Liver (tissue), 9 donors: Measurements from ENCODE around the gene DBH. TPM values are rescaled to one million over a fixed set of nuclear protein-coding genes. Genes with fewer than 3 reads are reported as not detected.

Experiments
- DNase-seq: peaks from one replicate; pipeline ENCODE4 v3.0.0-alpha.2; 2017; ENCODE audit warnings: low spot score
- H3K27ac ChIP-seq, 2 donors: one replicate each; pipeline ENCODE4 v1.7.0; 2013; ENCODE audit warnings: inconsistent platforms in 2 of 2, low read length in 2 of 2, control low read depth in 1 of 2, low read depth in 1 of 2, mild to moderate bottlenecking in 1 of 2
- H3K27me3 ChIP-seq, 4 donors: one replicate each; pipeline versions ENCODE4 v1.6.1 to v1.7.0; 2013; ENCODE audit warnings: low read length in 3 of 4, inconsistent platforms in 1 of 4, mild to moderate bottlenecking in 1 of 4, moderate library complexity in 1 of 4; ENCODE audit not compliant: control insufficient read depth in 4 of 4, insufficient read depth in 4 of 4
- H3K36me3 ChIP-seq, 4 donors: one replicate each; pipeline versions ENCODE4 v1.6.1 to v1.7.0; 2013; ENCODE audit warnings: low read length in 3 of 4, mild to moderate bottlenecking in 3 of 4, low read depth in 1 of 4, moderate library complexity in 1 of 4; ENCODE audit not compliant: control insufficient read depth in 4 of 4, insufficient read depth in 3 of 4
- H3K4me1 ChIP-seq, 4 donors: one replicate each; pipeline versions ENCODE4 v1.6.1 to v1.7.0; 2013; ENCODE audit warnings: low read length in 3 of 4, mild to moderate bottlenecking in 3 of 4, moderate library complexity in 1 of 4; ENCODE audit not compliant: control insufficient read depth in 4 of 4, insufficient read depth in 4 of 4
- H3K4me3 ChIP-seq, 3 donors: one replicate each; pipeline versions ENCODE4 v1.6.1 to v1.7.0; 2013; ENCODE audit warnings: low read length in 3 of 3, control low read depth in 1 of 3, low read depth in 1 of 3, mild to moderate bottlenecking in 1 of 3
- H3K9ac ChIP-seq, 2 donors: one replicate each; pipeline ENCODE4 v1.7.0; 2013; ENCODE audit warnings: low read length in 2 of 2, mild to moderate bottlenecking in 2 of 2, moderate library complexity in 2 of 2, control low read depth in 1 of 2, low read depth in 1 of 2
- H3K9me3 ChIP-seq, 4 donors: one replicate each; pipeline versions ENCODE4 v1.6.1 to v1.7.0; 2013; ENCODE audit warnings: low read length in 3 of 4; ENCODE audit not compliant: control insufficient read depth in 4 of 4
- FOXA1 ChIP-seq: IDR thresholded peaks from 2 replicates; pipeline ENCODE4 v1.6.1; 2016; ENCODE audit warnings: antibody characterized with exemption
- FOXA2 ChIP-seq: IDR thresholded peaks from 2 replicates; pipeline ENCODE4 v1.6.1; 2016; ENCODE audit warnings: antibody characterized with exemption
- HNF4A ChIP-seq, 2 donors: conservative IDR thresholded peaks; 2 replicates each; pipeline ENCODE4 v1.6.1; 2016; ENCODE audit warnings: antibody characterized with exemption in 2 of 2, mild to moderate bottlenecking in 2 of 2
- RAD21 ChIP-seq, 2 donors: IDR thresholded peaks; 2 replicates each; pipeline ENCODE4 v1.6.1; 2016; ENCODE audit warnings: antibody characterized with exemption in 2 of 2, mild to moderate bottlenecking in 2 of 2
- REST ChIP-seq: IDR thresholded peaks from 2 replicates; pipeline ENCODE4 v1.6.1; 2016; ENCODE audit warnings: antibody characterized with exemption, mild to moderate bottlenecking
- RXRA ChIP-seq, 2 donors: IDR thresholded peaks; 2 replicates each; pipeline ENCODE4 v1.6.1; 2017 to 2018; ENCODE audit warnings: antibody characterized with exemption in 2 of 2, mild to moderate bottlenecking in 1 of 2
- SP1 ChIP-seq: IDR thresholded peaks from 2 replicates; pipeline ENCODE4 v1.6.1; 2018; ENCODE audit warnings: antibody characterized with exemption, mild to moderate bottlenecking
- TAF1 ChIP-seq: conservative IDR thresholded peaks from 2 replicates; pipeline ENCODE4 v1.6.1; 2016; ENCODE audit warnings: antibody characterized with exemption, mild to moderate bottlenecking
- YY1 ChIP-seq: IDR thresholded peaks from 2 replicates; pipeline ENCODE4 v1.6.1; 2016; ENCODE audit warnings: antibody characterized with exemption, mild to moderate bottlenecking
- WGBS: extraction: QIAGEN DNeasy Blood & Tissue Kit; methylation state at CpG from one replicate; pipeline ENCODE4 v1.1.7; 2013; 5-methylcytosine and 5-hydroxymethylcytosine counted together
- polyA plus RNA-seq, 2 donors: library from polyadenylated mRNA; stranded (reverse) in 1 of 2; unstranded in 1 of 2; fragments of 200-250 nt in 1 of 2; fragments of >200 nt in 1 of 2; fragmentation: Nextera tagmentation in 1 of 2; extraction: Ambion mirVana in 1 of 2; gene quantifications; one replicate each; pipeline versions ENCODE4 v1.2.1 to v1.2.3, GENCODE V29; 2013 to 2015
- total RNA-seq, 2 donors: library from RNA; depleted of rRNA; stranded (reverse); fragments of >200 nt; gene quantifications; one replicate each; pipeline ENCODE4 v1.2.3, GENCODE V29; 2014
- TF ChIP-seq, protein P1 (sequence below): IDR thresholded peaks from 2 replicates; pipeline ENCODE4 v1.6.1; 2016; ENCODE audit warnings: antibody characterized with exemption
- TF ChIP-seq, protein P2 (sequence below): IDR thresholded peaks from 2 replicates; pipeline ENCODE4 v1.6.1; 2016; ENCODE audit warnings: antibody characterized with exemption
- TF ChIP-seq, protein P3 (sequence below): IDR thresholded peaks from 2 replicates; pipeline ENCODE4 v1.6.1; 2016; ENCODE audit warnings: antibody characterized with exemption
- donor health status: healthy.
- donor health status: healthy.
- donor health status: healthy.
- donor health status: healthy.
- donor health status: healthy.

DBH gene
- total and polyA plus RNA-seq, 4 donors = 0.37 to 21.2 (median 2.5) TPM

- Histone ChIP-seq H3K4me3 (no peak overlapping the region), H3K9me3 (no peaks in the 10 kb centered on the region), H3K27me3 (peaks cover 0 to 2% (median 0%) of the 10 kb centered on the region in 4 donors), H3K9ac (no peak overlapping the region), H3K4me1 (peaks cover 0 to 2% (median 0%) of the 10 kb centered on the region in 4 donors), H3K27ac (no peak overlapping the region), H3K36me3 (no peaks in the 10 kb centered on the region)
- TF ChIP-seq RAD21 (IDR thresholded peaks at IDR 0.05) = peak; percentile 10 to 33
- TF ChIP-seq, protein P1, sequence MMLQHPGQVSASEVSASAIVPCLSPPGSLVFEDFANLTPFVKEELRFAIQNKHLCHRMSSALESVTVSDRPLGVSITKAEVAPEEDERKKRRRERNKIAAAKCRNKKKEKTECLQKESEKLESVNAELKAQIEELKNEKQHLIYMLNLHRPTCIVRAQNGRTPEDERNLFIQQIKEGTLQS = no peak
- DNase-seq = no peak
- WGBS = 26% methylated on average over 5 of the region's 5 CpGs
Measured at GRCh38 chr9:133604214-133604613, 31.9 kb upstream of the DBH start.

- Histone ChIP-seq H3K36me3 (no peaks in the 10 kb centered on the region), H3K27ac (no peak overlapping the region), H3K4me3 (no peak overlapping the region), H3K27me3 (peaks cover 0 to 2% (median 0%) of the 10 kb centered on the region in 4 donors), H3K9ac (no peak overlapping the region), H3K9me3 (no peaks in the 10 kb centered on the region), H3K4me1 (peaks cover 0 to 2% (median 0%) of the 10 kb centered on the region in 4 donors)
- TF ChIP-seq YY1 = no peak
- TF ChIP-seq, protein P2, sequence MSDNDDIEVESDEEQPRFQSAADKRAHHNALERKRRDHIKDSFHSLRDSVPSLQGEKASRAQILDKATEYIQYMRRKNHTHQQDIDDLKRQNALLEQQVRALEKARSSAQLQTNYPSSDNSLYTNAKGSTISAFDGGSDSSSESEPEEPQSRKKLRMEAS = no peak
- no peak for TF ChIP-seq TAF1
- no peak for TF ChIP-seq RXRA (IDR thresholded peaks at IDR 0.05)
- TF ChIP-seq REST = no peak
- TF ChIP-seq, protein P3, sequence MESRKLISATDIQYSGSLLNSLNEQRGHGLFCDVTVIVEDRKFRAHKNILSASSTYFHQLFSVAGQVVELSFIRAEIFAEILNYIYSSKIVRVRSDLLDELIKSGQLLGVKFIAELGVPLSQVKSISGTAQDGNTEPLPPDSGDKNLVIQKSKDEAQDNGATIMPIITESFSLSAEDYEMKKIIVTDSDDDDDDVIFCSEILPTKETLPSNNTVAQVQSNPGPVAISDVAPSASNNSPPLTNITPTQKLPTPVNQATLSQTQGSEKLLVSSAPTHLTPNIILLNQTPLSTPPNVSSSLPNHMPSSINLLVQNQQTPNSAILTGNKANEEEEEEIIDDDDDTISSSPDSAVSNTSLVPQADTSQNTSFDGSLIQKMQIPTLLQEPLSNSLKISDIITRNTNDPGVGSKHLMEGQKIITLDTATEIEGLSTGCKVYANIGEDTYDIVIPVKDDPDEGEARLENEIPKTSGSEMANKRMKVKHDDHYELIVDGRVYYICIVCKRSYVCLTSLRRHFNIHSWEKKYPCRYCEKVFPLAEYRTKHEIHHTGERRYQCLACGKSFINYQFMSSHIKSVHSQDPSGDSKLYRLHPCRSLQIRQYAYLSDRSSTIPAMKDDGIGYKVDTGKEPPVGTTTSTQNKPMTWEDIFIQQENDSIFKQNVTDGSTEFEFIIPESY = no peak
- no peak for DNase-seq
- 73% methylated on average over 14 of the region's 14 CpGs for WGBS
Measured at GRCh38 chr9:133604856-133605255, 31.3 kb upstream of the DBH start.

GRCh38 chr9:133605446-133605845 is 30.7 kb upstream of the DBH start:
- Histone ChIP-seq H3K9ac (no peak overlapping the region), H3K27ac (no peak overlapping the region), H3K4me1 (peaks cover 0 to 2% (median 0%) of the 10 kb centered on the region in 4 donors), H3K9me3 (no peaks in the 10 kb centered on the region), H3K27me3 (peaks cover 0 to 2% (median 0%) of the 10 kb centered on the region in 4 donors), H3K4me3 (no peak overlapping the region), H3K36me3 (no peaks in the 10 kb centered on the region)
- WGBS = 91% methylated on average over 17 of the region's 17 CpGs
- TF ChIP-seq TAF1 (no peak), SP1 (no peak), FOXA2 (no peak), RAD21 (IDR thresholded peaks at IDR 0.05) (no peak), HNF4A (conservative IDR thresholded peaks at IDR 0.05) (no peak), REST (no peak), FOXA1 (no peak)
- TF ChIP-seq, protein P1 = no peak
- DNase-seq = no peak
